NT2/D1 (cell line): ENCODE measurements around the gene SLC5A3.

Source experiments
- SUZ12 ChIP-seq: IDR thresholded peaks from 2 replicates; pipeline ENCODE4 v1.6.1; 2011; ENCODE audit not compliant: insufficient read length, insufficient read depth; ENCODE audit errors: extremely low read depth
- YY1 ChIP-seq: IDR thresholded peaks from 2 replicates; pipeline ENCODE4 v1.6.1; 2011; ENCODE audit not compliant: insufficient read length, insufficient read depth
- ZNF274 ChIP-seq: IDR thresholded peaks from 2 replicates; pipeline ENCODE4 v1.6.1; 2011; ENCODE audit warnings: mild to moderate bottlenecking, low read depth, low read length

DNA sequence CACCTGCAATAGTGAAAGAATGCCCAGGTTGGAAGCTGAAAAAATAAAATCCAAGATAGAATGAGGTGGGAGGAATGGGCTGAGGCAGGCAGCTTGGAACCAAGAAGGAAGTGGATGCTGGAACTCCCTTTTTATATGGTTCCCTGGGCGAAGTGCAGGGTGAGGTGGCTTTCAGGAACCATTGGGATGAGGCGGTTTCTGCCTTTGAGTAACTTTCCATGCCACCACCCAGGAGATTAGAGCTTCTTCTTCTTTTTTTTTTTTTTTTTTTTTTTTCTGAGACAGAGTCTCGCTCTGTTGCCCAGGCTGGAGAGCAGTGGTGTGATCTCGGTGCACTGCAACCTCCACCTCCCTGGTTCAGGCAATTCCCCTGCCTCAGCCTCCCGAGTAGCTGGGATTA, 17.8 kb upstream of the SLC5A3 start:
- TF ChIP-seq YY1 (no peak), ZNF274 (no peak), SUZ12 (no peak)
